Stimulated activated CD8-positive, alpha-beta memory T cell treated with anti-CD3 and anti-CD28 coated beads, Interleukin-7, amount 100 ng/mL, for 48 hours (primary cell): ENCODE data around the gene GTF2A1L.
"Not testable (repeated sequence)": the region's sequence is repeated elsewhere in the genome, so short reads cannot be mapped to it uniquely, and the experiment has no call there.

ENCODE experiments used
- DNase-seq, 2 donors: peaks; one replicate each; pipeline ENCODE4 v3.0.0-alpha.2; 2020; ENCODE audit warnings: low read depth in 1 of 2; ENCODE audit errors: extremely low read depth in 1 of 2

GTF2A1L gene

GRCh38 chr2:48696881-48697280 lies 79.2 kb downstream of the GTF2A1L start:
- DNase-seq, result no peak

GRCh38 chr2:48699348-48699930 lies 81.8 kb downstream of the GTF2A1L start:
- no peak for DNase-seq

- DNase-seq, result not testable (repeated sequence)
Observed at GRCh38 chr2:48703621-48704020, 86.0 kb downstream of the GTF2A1L start.

DNA sequence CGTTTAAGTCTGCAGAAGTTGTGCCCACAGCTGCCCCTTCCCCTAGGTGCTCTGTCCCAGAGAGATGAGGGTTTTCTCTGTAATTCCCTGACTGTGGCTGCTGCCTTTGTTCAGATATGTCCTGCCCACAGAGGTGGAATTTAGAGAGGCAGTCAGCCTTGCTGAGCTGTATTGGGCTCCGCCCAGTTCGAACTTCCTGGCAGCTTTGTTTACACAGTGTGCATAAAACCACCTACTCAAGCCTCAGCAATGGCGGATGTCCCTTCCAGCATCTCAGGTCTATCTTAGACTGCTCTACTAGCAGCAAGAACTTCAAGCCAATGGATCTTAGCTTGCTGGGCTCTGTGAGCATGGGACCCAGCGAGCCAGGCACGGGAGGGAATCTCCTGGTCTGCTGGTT lies 89.8 kb downstream of the GTF2A1L start:
- no peak for DNase-seq

DNA sequence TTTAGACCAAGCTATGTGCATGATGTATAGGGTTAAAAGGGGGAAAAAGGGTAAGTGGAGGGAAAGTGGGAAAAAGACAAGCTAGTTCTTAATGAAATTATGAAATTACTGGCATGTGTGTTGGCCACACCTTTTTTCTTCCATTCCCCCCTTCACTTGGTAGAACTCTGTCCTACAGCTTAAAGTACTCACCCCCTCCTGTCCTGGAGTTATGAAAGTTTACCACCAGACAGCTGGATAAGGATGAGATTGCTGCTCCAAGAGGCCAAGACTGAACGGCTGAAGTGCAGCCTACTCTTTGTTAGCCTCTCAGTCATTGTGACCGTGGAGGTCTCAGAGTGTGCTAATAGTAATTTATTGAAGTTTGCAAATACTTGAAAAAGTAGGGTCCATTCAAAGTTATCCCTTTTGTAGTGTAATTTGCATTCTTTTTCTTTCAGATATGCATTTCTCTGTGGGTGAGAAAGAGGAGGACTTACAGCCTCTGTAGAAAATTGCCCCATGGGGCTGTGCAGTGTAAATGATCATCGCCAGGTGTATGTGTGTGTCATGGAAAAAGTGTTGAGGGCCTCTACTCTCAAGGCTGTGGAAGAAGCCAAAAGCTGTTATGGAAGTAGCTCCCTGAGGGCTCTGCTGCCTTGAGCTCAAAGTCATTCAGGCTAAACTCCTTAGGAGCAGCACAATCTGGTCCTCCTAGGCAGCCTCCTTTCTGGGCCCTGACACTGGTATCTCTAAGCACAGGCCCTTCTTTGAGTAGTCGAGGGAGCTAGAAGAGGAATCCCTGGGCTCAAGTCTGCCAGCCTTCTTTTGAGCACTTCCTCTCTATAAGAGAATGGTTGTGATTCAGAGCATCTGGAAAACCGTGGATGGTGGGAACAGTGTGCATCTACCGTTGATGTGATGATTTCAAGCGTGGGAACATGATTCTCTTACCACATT lies 91.7 kb downstream of the GTF2A1L start:
- DNase-seq, result no peak

GRCh38 chr2:48711343-48711742 lies 93.7 kb downstream of the GTF2A1L start:
- DNase-seq, result no peak

DNA sequence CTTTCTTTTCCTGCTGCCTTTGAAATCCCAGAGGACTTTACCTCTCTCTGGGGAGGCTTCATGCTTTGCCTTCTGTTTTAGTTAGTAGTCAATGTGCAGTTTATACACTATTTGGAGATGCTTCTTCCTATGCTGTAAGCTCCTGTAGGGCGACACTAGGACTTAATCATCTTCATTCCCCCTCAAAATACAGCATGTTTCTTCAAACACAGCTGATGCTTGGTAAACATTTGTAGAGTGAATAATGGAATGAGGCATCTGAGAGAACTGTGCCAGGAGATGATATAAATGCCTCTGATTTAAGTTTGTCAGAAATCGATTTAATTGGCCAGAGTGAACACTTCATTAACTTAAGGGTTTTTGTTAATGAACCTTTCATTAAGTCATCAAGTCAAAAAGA lies 94.5 kb downstream of the GTF2A1L start:
- DNase-seq, result no peak

DNA sequence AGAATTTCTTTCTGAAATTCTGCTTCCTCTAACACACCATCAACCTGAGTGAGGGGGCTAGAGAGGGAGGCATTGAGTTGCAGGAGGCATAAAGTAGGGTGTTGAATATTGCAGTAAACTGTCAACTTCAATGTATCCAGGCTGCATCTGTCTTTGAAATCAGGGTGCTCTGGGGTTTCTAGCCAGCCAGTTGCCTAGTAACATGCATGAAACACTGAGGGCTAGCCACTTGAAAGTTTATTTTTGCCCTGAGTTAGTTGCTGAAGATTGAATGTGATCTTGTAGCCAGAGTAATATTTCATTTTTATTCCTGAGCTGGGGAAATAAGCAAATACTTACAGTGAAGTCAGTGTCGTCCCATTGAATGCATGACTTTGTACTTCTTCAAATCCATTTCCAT lies 96.0 kb downstream of the GTF2A1L start:
- no peak for DNase-seq

DNA sequence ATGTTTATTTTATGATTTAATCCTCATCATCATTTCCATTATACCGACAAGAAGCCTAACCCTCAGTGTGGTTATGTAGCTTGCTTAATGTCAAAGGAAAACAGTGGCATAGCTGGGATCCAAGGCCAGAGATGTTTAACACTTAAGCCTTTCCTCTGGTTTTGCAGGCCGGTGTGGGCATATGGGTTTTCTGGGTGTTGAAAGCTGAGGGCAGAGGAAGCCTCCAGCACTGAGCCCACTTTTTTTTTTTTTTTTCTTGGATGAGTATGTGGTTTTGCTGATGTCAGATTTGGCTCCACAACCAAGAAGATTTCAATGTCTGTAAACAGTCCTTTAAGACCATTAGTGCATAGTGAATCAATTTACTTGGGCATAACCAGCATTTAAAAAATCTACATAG lies 96.6 kb downstream of the GTF2A1L start:
- DNase-seq, result no peak

DNA sequence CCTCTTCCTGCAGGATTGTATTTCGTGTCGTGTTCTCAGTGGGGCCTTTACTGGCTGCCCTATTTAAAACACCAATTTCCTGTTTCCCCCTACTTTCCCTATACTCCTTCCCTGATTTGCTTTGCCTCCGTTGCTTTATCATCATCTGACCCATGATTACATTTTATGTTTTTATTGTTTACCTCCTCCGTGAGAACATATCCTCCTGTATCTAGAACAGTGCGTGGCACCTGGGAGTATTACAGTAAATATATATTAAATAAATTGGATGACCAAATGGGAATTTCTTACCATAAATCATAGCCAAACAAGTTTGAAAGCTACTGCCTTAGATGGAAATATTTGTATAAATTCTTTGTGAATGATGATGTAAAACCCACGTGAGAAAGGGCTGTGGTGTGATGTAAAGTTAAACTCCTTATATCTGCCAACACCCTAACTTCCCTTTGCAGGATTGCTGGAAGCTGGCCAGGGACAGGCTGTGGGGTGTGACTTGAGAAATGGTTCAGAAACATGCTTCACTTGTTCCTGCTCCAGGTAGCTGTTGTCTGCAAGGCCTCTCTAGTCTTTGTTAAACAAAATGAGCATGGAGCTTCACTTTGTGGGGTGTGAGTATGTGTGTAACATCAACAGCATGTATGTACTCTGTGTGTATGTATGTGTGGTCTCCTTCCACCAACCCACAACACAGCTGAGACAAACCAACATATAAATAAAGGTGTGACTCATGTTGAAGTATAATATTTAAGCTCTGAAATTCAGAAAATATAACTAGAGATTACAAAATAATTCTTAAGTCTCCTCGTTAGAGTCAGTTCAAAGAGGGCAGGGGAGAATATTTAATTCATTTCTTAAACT lies 97.6 kb downstream of the GTF2A1L start:
- DNase-seq, result no peak

GRCh38 chr2:48715956-48716355 lies 98.3 kb downstream of the GTF2A1L start:
- no peak for DNase-seq

DNA sequence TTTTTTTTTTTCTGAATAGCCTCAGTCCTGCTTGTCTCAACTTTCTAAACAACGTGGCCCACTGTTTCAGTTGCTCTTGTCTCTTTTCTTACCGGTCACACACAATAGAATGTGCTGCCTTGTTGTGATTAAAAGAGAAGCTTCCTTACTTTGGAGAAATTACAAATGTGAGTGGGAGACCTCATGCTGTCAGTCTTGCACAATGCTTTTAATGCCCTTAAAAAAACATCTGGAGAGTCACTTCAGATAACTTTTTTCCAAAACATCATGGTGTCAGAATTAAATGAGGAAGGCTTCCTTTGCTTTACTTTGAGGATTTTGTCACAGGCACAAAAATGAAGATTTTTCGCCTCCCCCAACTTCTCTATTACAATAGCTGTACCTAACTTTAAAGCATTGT lies 100.2 kb downstream of the GTF2A1L start:
- DNase-seq, result no peak

GRCh38 chr2:48719480-48720177 lies 102.0 kb downstream of the GTF2A1L start:
- no peak for DNase-seq

DNA sequence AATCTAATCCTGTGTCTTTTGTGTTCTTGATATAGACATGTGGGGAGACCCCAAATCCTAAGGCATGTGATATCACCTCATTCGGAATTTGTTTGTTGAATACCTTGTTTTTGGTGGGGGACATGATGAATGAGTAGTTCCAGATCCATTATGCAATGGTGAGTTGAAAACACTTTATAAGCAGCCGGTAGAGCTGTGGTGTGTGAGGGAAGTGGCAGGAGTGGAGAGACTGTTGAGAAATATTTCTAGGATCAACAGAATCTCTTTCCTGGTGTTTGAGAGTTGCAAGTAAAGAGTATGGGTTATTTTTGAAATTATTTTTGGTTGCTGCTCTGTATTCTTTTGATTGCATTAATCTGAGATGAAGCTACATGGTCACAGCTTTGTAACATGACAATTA lies 103.5 kb downstream of the GTF2A1L start:
- DNase-seq, result no peak

- DNase-seq, result no peak
Observed at GRCh38 chr2:48722391-48722790, 104.7 kb downstream of the GTF2A1L start.

DNA sequence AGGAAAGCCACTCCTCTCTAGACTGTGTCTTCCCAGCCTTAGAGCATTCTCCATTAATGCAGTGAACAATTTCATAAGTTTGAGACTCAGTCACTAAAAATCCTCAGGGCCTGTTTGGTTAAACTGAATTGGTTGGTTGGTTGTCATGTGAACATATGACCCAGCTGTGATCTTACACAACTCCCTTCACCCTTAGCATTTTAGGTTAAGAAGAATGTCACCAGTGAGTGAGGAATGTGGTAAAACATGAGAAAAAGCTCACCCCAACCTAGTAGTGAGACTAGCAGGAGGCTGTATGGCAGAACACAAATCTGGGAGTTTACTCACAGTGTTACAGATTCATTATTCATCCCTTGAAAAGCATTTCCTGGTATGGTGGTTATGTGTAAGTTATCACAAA lies 105.5 kb downstream of the GTF2A1L start:
- DNase-seq, result no peak

GRCh38 chr2:48724278-48724677 lies 106.6 kb downstream of the GTF2A1L start:
- DNase-seq, result no peak

DNA sequence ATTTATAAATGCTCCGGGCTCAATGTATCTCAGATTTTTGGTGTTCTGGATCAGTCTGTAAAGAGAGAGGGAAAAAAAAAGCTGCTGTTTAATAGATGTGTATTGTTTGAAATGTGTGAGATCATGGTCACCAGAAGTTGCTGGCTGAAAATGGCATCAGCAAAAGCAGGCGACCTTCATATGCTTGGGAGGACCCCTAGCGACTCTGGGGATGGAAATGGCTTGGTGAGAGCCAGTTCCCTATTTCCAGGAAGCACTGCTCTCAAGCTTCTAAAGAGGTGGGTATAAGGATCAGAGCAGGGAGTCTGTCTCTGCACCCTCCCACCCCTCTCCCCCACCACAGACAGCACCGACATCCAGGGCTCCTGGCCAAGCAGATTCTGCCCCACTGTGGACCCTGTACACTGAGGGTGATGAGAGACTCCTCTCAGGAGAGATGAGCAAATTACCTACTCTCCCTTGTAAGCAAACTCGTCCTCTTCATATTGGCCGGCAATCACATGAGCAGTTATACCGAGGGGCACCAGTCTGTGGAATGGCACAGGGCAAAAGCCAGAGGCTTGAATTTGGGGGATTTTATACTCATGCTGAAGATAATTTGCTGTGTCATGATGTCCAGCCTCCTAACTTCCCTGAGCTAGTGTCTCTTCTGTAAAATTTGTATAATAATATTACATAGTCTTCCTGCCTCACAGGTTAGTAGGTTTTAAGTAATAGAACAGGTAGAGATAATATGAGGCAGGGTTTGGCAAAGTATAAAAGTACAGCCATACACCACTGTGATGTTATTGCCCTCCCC lies 108.2 kb downstream of the GTF2A1L start:
- DNase-seq, result no peak

DNA sequence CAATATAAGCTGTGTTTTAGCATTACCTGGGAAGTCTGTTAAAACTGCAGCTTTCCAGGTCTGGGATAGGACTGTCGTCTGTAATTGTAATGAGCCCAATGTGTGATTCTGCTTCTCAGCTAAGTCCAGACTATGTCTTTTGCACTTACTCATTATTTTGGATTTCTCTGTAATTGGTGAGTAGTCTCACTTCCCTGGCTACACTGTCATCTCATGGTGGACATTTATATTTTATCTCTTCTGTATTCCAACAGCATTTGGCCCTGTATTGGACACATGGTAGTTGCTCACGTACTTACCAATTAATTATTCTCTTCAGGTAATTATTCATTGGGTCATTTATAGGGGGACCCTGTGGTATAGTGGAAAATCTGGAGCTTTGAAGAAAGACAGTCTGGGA lies 109.9 kb downstream of the GTF2A1L start:
- DNase-seq, result no peak

DNA sequence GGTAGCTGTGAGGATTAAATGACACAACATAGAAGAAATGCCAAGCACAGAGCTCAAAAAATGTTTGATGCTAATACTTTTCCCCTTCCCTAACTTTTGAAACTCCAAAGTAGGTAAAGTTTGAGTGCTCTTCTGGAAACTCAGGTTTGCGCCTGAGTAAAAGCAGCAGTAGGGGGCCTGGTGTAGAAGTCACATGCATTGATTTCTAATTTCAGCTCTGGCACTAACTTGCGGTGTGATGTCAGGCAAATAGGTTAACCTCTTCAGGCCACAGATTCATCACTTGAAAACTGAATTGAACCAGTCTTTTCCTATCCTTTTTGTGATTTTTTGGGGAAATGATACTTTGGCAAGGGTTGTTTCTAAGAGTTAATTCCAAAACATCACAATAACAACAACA lies 110.6 kb downstream of the GTF2A1L start:
- DNase-seq, result no peak
